Measurements from ENCODE around the gene OSBPL7. TPM values are rescaled to one million over a fixed set of nuclear protein-coding genes. Genes with fewer than 3 reads are reported as not detected.

The OSBPL7 gene
- total RNA-seq, 1 donor from 2014 or later: 4.4 TPM

DNA sequence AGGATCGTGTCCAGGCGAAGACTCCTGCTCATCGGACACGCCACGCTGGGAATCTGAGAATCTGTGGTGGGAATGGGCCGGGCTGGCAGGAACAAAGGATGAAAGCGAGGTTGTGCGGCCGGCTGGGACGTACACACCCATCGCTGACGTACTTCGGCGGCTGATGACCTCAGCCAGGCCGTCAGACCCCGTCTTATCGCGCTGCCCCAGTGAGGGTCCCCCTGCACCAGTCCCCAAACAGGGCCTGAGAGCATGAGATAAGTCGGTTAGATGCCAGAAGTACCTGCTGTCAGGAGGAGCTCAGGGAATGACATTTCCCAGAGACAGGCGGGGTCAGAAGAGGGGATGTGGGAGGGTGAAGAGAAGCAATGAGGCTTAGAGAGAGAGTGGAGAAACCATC, 45.3 kb upstream of the OSBPL7 start:
- Histone ChIP-seq H3K4me1 (no peaks in the 10 kb centered on the region), H3K36me3 (no peaks in the 10 kb centered on the region), H3K27me3 (ENCODE audit: low read depth) (peaks cover 78% of the 10 kb centered on the region), H3K27ac (replicated peaks) (no peak overlapping the region), H3K4me3 (no peak overlapping the region), H3K9me3 (replicated peaks) (no peaks in the 10 kb centered on the region)
- intact Hi-C loops (cut with micrococcal nuclease): no loop called here
- TF ChIP-seq, protein P1, sequence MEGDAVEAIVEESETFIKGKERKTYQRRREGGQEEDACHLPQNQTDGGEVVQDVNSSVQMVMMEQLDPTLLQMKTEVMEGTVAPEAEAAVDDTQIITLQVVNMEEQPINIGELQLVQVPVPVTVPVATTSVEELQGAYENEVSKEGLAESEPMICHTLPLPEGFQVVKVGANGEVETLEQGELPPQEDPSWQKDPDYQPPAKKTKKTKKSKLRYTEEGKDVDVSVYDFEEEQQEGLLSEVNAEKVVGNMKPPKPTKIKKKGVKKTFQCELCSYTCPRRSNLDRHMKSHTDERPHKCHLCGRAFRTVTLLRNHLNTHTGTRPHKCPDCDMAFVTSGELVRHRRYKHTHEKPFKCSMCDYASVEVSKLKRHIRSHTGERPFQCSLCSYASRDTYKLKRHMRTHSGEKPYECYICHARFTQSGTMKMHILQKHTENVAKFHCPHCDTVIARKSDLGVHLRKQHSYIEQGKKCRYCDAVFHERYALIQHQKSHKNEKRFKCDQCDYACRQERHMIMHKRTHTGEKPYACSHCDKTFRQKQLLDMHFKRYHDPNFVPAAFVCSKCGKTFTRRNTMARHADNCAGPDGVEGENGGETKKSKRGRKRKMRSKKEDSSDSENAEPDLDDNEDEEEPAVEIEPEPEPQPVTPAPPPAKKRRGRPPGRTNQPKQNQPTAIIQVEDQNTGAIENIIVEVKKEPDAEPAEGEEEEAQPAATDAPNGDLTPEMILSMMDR (IDR thresholded peaks at IDR 0.05; ENCODE audit: borderline replicate concordance): no peak
- no peak for DNase-seq

DNA sequence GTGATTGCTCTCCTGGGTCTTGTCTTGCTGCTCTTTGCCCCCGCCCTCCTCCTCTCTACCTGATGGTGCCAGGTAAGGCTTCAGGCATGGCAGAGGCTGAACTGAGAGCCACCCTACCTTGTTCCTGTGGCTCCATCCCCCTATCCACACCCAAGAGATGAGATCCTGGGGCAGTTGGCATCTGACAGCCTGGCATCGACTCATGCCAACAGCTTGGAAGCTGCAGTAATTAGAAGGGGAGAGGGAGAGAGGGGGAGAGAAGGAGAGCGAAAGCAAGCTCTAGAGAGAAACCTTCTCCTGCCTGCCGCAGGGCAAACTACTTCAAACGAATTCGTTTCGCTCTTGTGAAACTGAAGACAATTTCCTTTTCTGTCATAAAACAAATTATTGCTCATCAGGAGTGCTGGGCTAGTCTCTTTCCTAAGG, 43.2 kb upstream of the OSBPL7 start:
- Histone ChIP-seq H3K27ac (replicated peaks) (no peak overlapping the region), H3K27me3 (ENCODE audit: low read depth) (peaks cover 77% of the 10 kb centered on the region)

DNA sequence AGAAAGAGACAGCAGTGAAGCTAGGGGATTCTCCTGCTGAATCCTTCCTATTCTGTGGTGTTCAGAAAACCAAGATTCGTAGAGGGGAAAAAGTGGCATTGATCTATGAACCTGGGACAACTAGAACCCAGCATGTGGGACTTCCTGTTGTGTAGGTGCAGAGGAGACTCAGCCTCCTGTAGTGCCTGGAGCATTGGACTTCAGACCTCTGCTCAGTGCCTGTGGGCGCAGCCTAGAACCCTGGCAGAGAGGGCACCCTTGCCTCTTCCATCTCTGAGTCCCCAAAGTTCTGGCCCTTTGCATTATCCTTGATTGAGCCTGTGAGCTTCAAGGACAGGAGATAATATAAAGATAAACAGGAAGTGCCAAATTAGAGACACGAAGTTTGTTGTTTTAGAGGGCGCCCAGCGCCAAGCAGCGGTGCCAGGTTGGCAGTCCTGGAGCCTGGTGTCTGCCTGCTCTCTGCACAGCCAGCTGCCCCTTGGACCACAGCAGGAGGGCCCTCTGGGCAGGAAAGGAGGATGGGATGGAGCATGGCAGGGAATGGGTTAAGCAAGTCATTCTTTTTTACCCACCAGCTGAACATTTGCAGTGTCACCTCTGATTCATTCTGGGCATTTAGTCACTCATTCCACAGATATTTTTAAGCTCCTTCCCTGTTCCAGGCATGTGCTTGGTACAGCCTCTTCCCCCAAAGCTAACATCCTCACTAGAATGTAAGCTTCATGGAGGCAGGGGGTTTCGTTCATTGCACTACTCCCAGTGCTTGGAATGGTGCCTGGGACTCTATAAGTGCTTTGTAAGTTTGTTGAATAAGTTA, 41.2 kb upstream of the OSBPL7 start:
- no peak for DNase-seq
- no peaks in the 10 kb centered on the region for H3K9me3 ChIP-seq (replicated peaks)
- H3K4me1 ChIP-seq: no peaks in the 10 kb centered on the region
- no peak overlapping the region for H3K4me3 ChIP-seq
- TF ChIP-seq, protein P1 (IDR thresholded peaks at IDR 0.05; ENCODE audit: borderline replicate concordance): no peak
- no peaks in the 10 kb centered on the region for H3K36me3 ChIP-seq
- no peak overlapping the region for H3K27ac ChIP-seq (replicated peaks)
- H3K27me3 ChIP-seq (ENCODE audit: low read depth): peaks cover 76% of the 10 kb centered on the region
- intact Hi-C loops (cut with micrococcal nuclease): no loop called here

More for the DNA sequence above, 43.2 kb upstream of the OSBPL7 start:
- Histone ChIP-seq H3K4me3 (no peak overlapping the region), H3K36me3 (no peaks in the 10 kb centered on the region), H3K9me3 (replicated peaks) (no peaks in the 10 kb centered on the region), H3K4me1 (no peaks in the 10 kb centered on the region)
- TF ChIP-seq, protein P1 (IDR thresholded peaks at IDR 0.05; ENCODE audit: borderline replicate concordance): no peak
- no peak for DNase-seq
- intact Hi-C loops (cut with micrococcal nuclease): no loop called here

DNA sequence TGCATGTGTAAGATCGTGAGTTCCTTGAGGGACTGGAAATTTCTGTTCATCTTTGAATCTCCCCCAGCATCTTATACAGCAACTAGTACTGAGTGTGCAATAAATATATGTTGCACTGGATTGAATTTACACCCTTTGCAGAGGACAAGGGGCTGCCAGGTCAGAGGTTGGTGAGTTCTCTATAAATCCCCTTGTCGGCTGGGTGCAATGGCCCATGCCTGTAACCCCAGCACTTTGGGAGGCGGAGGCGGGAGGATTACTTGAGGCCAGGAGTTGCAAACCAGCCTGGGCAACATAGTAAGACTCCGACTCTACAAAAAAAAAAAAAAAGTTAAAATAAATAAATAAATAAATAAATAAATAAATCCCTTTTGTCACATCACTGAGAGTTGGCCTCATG, 38.8 kb upstream of the OSBPL7 start:
- Histone ChIP-seq H3K36me3 (no peaks in the 10 kb centered on the region), H3K27ac (replicated peaks) (no peak overlapping the region), H3K27me3 (ENCODE audit: low read depth) (peaks cover 75% of the 10 kb centered on the region), H3K4me1 (no peaks in the 10 kb centered on the region), H3K4me3 (no peak overlapping the region), H3K9me3 (replicated peaks) (no peaks in the 10 kb centered on the region)
- TF ChIP-seq, protein P1 (IDR thresholded peaks at IDR 0.05; ENCODE audit: borderline replicate concordance): no peak
- intact Hi-C loops (cut with micrococcal nuclease): no loop called here
- DNase-seq: no peak

DNA sequence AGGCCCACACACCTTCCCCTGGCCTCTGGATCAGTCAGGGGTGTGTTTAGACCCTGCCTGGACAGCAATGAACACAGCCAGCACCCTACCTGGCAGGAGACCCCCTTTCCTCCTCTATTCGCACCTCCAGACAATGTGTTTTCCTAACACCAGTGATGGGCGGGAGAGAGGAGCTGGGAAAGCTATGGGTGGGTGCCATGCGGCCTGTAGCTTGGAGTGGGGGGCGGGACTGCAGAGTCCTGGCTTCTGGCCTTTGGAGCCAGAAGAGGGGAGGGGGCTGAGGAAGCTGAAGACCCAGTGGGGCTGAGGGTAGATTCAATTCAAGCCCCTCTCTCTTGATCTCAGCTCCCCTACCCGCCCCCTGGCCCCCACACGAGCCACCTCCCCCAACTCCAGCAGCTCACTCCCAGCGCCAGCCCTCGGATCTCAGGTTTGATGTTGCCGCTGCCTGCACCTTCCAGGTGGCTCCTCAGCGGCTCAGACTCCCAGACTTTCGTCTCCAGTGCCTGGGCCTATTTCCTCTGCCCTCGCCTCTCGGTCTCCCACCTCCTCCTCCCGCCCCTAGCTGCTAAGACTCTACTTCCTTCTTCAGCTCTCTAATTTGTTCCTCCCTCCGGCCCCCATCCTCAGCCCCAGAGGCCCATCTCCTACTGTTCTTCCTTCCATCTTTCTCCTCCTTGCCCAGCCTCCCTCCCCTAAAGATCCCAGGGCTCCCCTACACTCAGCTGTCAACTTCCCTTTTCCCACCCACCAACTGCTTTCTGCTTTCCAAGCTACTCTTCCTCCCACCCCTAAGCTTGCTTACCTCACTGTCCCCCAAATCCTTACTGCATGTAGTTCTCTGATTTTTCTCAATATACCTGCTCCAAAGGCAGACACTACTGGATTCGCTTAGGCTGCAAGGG, 36.2 kb upstream of the OSBPL7 start:
- Histone ChIP-seq H3K4me3 (no peak overlapping the region), H3K27me3 (ENCODE audit: low read depth) (peaks cover 89% of the 10 kb centered on the region), H3K36me3 (no peaks in the 10 kb centered on the region), H3K27ac (replicated peaks) (no peak overlapping the region), H3K9me3 (replicated peaks) (no peaks in the 10 kb centered on the region), H3K4me1 (no peaks in the 10 kb centered on the region)
- no peak for DNase-seq
- intact Hi-C loops (cut with micrococcal nuclease): no loop called here
- TF ChIP-seq, protein P1 (IDR thresholded peaks at IDR 0.05; ENCODE audit: borderline replicate concordance): no peak
